Endothelial cell (in vitro differentiated cells): Measurements from ENCODE around the gene RABEP1. TPM values are rescaled to one million over a fixed set of nuclear protein-coding genes. Genes with fewer than 3 reads are reported as not detected.
A peak's percentile ranks its signal among the peaks of the same experiment; 100 is the strongest.

Experiments used
- DNase-seq: peaks from one replicate; pipeline ENCODE4 v3.0.0; 2021; ENCODE audit warnings: low spot score
- H3K27ac Mint-ChIP-seq: one replicate; pipeline ENCODE4 v1.8.0; 2021; ENCODE audit warnings: mixed read lengths, inconsistent platforms; ENCODE audit not compliant: unreplicated experiment
- H3K27me3 Mint-ChIP-seq: one replicate; pipeline ENCODE4 v1.8.0; 2021; ENCODE audit warnings: mild to moderate bottlenecking, moderate library complexity, mixed read lengths, inconsistent platforms; ENCODE audit not compliant: unreplicated experiment
- H3K36me3 Mint-ChIP-seq: one replicate; pipeline ENCODE4 v1.8.0; 2021; ENCODE audit warnings: mild to moderate bottlenecking, low read depth, mixed read lengths, inconsistent platforms; ENCODE audit not compliant: unreplicated experiment
- H3K4me1 Mint-ChIP-seq: one replicate; pipeline ENCODE4 v1.8.0; 2021; ENCODE audit warnings: mild to moderate bottlenecking, mixed read lengths, inconsistent platforms; ENCODE audit not compliant: unreplicated experiment
- H3K4me3 Mint-ChIP-seq: one replicate; pipeline ENCODE4 v1.8.0; 2021; ENCODE audit warnings: mild to moderate bottlenecking, mixed read lengths, inconsistent platforms; ENCODE audit not compliant: unreplicated experiment
- H3K9me3 Mint-ChIP-seq: one replicate; pipeline ENCODE4 v1.8.0; 2021; ENCODE audit warnings: mixed read lengths, inconsistent platforms; ENCODE audit not compliant: unreplicated experiment
- CTCF ChIP-seq: fragments of 200-600 bp; sonication (generic); IDR thresholded peaks from one replicate; pipeline ENCODE4 v1.5.0; 2021; ENCODE audit warnings: antibody characterized with exemption; ENCODE audit not compliant: unreplicated experiment
- total RNA-seq: library from RNA; stranded (reverse); fragmentation: NEBNext Ultra II Directional; extraction: Animal tissue kit (Norgen Biotek cat#: 25700); gene quantifications from one replicate; pipeline ENCODE4 v1.2.1, GENCODE V29; 2021; ENCODE audit not compliant: unreplicated experiment

The RABEP1 gene
- total RNA-seq, 1 donor from 2014 or later, result 64.8 TPM

DNA sequence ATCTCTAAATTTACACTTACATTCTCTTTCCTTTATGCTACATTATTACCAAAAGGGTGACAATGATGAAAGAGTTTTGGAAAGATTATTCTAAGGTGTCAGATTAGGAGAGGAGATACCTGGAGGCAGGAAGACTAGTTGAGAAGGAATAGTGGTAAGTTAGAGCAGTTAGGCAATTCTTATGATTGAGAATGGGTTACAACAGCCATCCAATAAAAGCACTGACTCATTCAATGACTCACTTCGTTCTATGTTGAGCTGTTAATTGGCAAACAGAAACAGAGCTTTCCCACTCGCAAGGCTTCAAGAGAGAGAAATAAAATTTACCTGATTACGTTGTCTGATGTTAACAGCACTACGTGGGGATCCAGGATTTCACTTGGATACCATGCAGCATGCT, 131.6 kb downstream of the RABEP1 start:
- H3K4me1 Mint-ChIP-seq, result no peaks in the 10 kb centered on the region
- no peak for DNase-seq
- H3K27me3 Mint-ChIP-seq, result no peaks in the 10 kb centered on the region
- peaks cover 19% of the 10 kb centered on the region for H3K36me3 Mint-ChIP-seq
- H3K4me3 Mint-ChIP-seq, result no peak overlapping the region
- H3K9me3 Mint-ChIP-seq, result no peaks in the 10 kb centered on the region
- TF ChIP-seq CTCF, result no peak
- H3K27ac Mint-ChIP-seq, result no peak overlapping the region

DNA sequence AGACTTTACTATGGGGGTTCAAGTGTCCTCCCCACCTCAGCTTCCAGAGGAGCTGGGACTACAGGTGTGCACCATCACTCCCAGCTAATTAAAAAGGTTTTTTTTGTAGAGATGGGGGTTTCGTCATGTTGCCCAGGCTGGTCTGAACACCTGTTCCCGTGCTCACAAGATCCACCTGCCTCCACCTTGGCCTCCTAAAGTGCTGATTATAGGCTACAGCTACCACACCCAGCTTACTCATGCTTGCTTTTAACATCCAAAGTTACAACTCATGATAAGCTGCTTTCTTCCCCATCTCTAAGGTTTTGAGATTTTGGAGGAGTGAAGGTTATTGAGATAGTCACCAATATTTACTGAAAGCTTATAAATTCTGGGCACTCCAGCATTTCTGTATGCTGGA, 134.8 kb downstream of the RABEP1 start:
- Mint-ChIP-seq H3K27me3 (peaks cover 2% of the 10 kb centered on the region), H3K36me3 (peaks cover 12% of the 10 kb centered on the region), H3K4me3 (no peak overlapping the region), H3K9me3 (no peaks in the 10 kb centered on the region), H3K4me1 (peaks cover 12% of the 10 kb centered on the region), H3K27ac (no peak overlapping the region)
- no peak for TF ChIP-seq CTCF
- DNase-seq, result no peak

GRCh38 chr17:5418858-5419355, 136.8 kb downstream of the RABEP1 start:
- Mint-ChIP-seq H3K27me3 (peaks cover 2% of the 10 kb centered on the region), H3K9me3 (no peaks in the 10 kb centered on the region), H3K4me1 (peaks cover 13% of the 10 kb centered on the region), H3K4me3 (peak overlapping the region; percentile 100), H3K36me3 (peaks cover 3% of the 10 kb centered on the region), H3K27ac (peak overlapping the region; percentile 95)
- no peak for TF ChIP-seq CTCF
- DNase-seq, result no peak

- Mint-ChIP-seq H3K27ac (peak within 1 kb of the TSS; percentile 95), H3K4me1 (peaks cover 13% of the 10 kb centered on the region), H3K9me3 (no peaks in the 10 kb centered on the region), H3K27me3 (peaks cover 2% of the 10 kb centered on the region), H3K36me3 (peaks cover 3% of the 10 kb centered on the region), H3K4me3 (peak within 1 kb of the TSS; percentile 100)
- TF ChIP-seq CTCF, result no peak
- DNase-seq, result peak; percentile 97
Observed at GRCh38 chr17:5419356-5419958, 137.4 kb downstream of the RABEP1 start, which contains the start of gene NUP88. TSS of gene NUP88 (minus strand) at chr17:5419662. CDS start at chr17:5419650, 12 bp downstream.

GRCh38 chr17:5419959-5420653, 138.0 kb downstream of the RABEP1 start, which contains the start of gene RPAIN:
TSS of gene RPAIN (plus strand) at chr17:5420182. CDS start at chr17:5420211, 29 bp downstream.
- peaks cover 2% of the 10 kb centered on the region for H3K27me3 Mint-ChIP-seq
- no peak for TF ChIP-seq CTCF
- peak within 1 kb of the TSS; percentile 95 for H3K27ac Mint-ChIP-seq
- H3K4me3 Mint-ChIP-seq, result peak within 1 kb of the TSS; percentile 100
- peaks cover 13% of the 10 kb centered on the region for H3K4me1 Mint-ChIP-seq
- peaks cover 3% of the 10 kb centered on the region for H3K36me3 Mint-ChIP-seq
- H3K9me3 Mint-ChIP-seq, result no peaks in the 10 kb centered on the region
- peak; percentile 72 for DNase-seq
